ENCODE measurements around the gene C6orf89.
"Not testable (repeated sequence)": the region's sequence is repeated elsewhere in the genome, so short reads cannot be mapped to it uniquely, and the experiment has no call there.

Gene C6orf89

GRCh38 chr6:36936824-36937223 is 51.1 kb downstream of the C6orf89 start:
- Histone ChIP-seq H3K9me3 (ENCODE audit: control insufficient read depth in 2 of 2, low read length in 2 of 2) (no peaks in the 10 kb centered on the region), H3K4me1 (ENCODE audit: control insufficient read depth, insufficient read depth, low read length) (no peaks in the 10 kb centered on the region), H3K27ac (ENCODE audit: low read length) (no peak overlapping the region), H3K9ac (ENCODE audit: low read length in 2 of 2) (no peak overlapping the region), H3K36me3 (ENCODE audit: control insufficient read depth in 2 of 2, insufficient read depth in 2 of 2, low read length in 2 of 2) (no peaks in the 10 kb centered on the region), H3K27me3 (ENCODE audit: control insufficient read depth in 1 of 2, insufficient read depth in 2 of 2, low read length in 2 of 2) (peaks cover 2 to 3% of the 10 kb centered on the region in 2 donors), H3K4me3 (ENCODE audit: low read length in 2 of 2) (no peak overlapping the region)

GRCh38 chr6:36937896-36938295 is 52.1 kb downstream of the C6orf89 start:
- no peaks in the 10 kb centered on the region for H3K36me3 ChIP-seq (ENCODE audit: control insufficient read depth in 2 of 2, insufficient read depth in 2 of 2, low read length in 2 of 2)
- H3K9ac ChIP-seq (ENCODE audit: low read length in 2 of 2), result no peak overlapping the region
- H3K27me3 ChIP-seq (ENCODE audit: control insufficient read depth in 1 of 2, insufficient read depth in 2 of 2, low read length in 2 of 2), result peaks cover 2 to 3% of the 10 kb centered on the region in 2 donors
- no peak overlapping the region for H3K4me3 ChIP-seq (ENCODE audit: low read length in 2 of 2)
- no peaks in the 10 kb centered on the region for H3K9me3 ChIP-seq (ENCODE audit: control insufficient read depth in 2 of 2, low read length in 2 of 2)
- H3K4me1 ChIP-seq (ENCODE audit: control insufficient read depth, insufficient read depth, low read length), result no peaks in the 10 kb centered on the region
- no peak overlapping the region for H3K27ac ChIP-seq (ENCODE audit: low read length)

- no peak overlapping the region for H3K4me3 ChIP-seq (ENCODE audit: low read length in 2 of 2)
Measured at GRCh38 chr6:36938536-36938935, 52.8 kb downstream of the C6orf89 start.

GRCh38 chr6:36939005-36939404 is 53.3 kb downstream of the C6orf89 start:
- H3K27ac ChIP-seq (ENCODE audit: low read length); H3K4me3 ChIP-seq (ENCODE audit: low read length in 2 of 2); H3K36me3 ChIP-seq (ENCODE audit: control insufficient read depth in 2 of 2, insufficient read depth in 2 of 2, low read length in 2 of 2); H3K27me3 ChIP-seq (ENCODE audit: control insufficient read depth in 1 of 2, insufficient read depth in 2 of 2, low read length in 2 of 2); H3K9ac ChIP-seq (ENCODE audit: low read length in 2 of 2); H3K9me3 ChIP-seq (ENCODE audit: control insufficient read depth in 2 of 2, low read length in 2 of 2); H3K4me1 ChIP-seq (ENCODE audit: control insufficient read depth, insufficient read depth, low read length): not testable (repeated sequence)

More at GRCh38 chr6:36938536-36938935, 52.8 kb downstream of the C6orf89 start:
- no peak overlapping the region for H3K27ac ChIP-seq (ENCODE audit: low read length)
- H3K27me3 ChIP-seq (ENCODE audit: control insufficient read depth in 1 of 2, insufficient read depth in 2 of 2, low read length in 2 of 2), result peaks cover 2 to 3% of the 10 kb centered on the region in 2 donors
- H3K36me3 ChIP-seq (ENCODE audit: control insufficient read depth in 2 of 2, insufficient read depth in 2 of 2, low read length in 2 of 2), result no peaks in the 10 kb centered on the region
- H3K9ac ChIP-seq (ENCODE audit: low read length in 2 of 2), result no peak overlapping the region
- no peaks in the 10 kb centered on the region for H3K9me3 ChIP-seq (ENCODE audit: control insufficient read depth in 2 of 2, low read length in 2 of 2)
- no peaks in the 10 kb centered on the region for H3K4me1 ChIP-seq (ENCODE audit: control insufficient read depth, insufficient read depth, low read length)

GRCh38 chr6:36940027-36940426 is 54.3 kb downstream of the C6orf89 start:
- no peaks in the 10 kb centered on the region for H3K9me3 ChIP-seq (ENCODE audit: control insufficient read depth in 2 of 2, low read length in 2 of 2)
- no peak overlapping the region for H3K27ac ChIP-seq (ENCODE audit: low read length)
- H3K36me3 ChIP-seq (ENCODE audit: control insufficient read depth in 2 of 2, insufficient read depth in 2 of 2, low read length in 2 of 2), result no peaks in the 10 kb centered on the region
- H3K4me1 ChIP-seq (ENCODE audit: control insufficient read depth, insufficient read depth, low read length), result no peaks in the 10 kb centered on the region
- peaks cover 2 to 3% of the 10 kb centered on the region in 2 donors for H3K27me3 ChIP-seq (ENCODE audit: control insufficient read depth in 1 of 2, insufficient read depth in 2 of 2, low read length in 2 of 2)
- H3K4me3 ChIP-seq (ENCODE audit: low read length in 2 of 2), result no peak overlapping the region
- H3K9ac ChIP-seq (ENCODE audit: low read length in 2 of 2), result no peak overlapping the region

GRCh38 chr6:36941561-36941960 is 55.8 kb downstream of the C6orf89 start:
- not testable (repeated sequence) for H3K9me3 ChIP-seq (ENCODE audit: control insufficient read depth in 2 of 2, low read length in 2 of 2); H3K36me3 ChIP-seq (ENCODE audit: control insufficient read depth in 2 of 2, insufficient read depth in 2 of 2, low read length in 2 of 2); H3K9ac ChIP-seq (ENCODE audit: low read length in 2 of 2); H3K4me1 ChIP-seq (ENCODE audit: control insufficient read depth, insufficient read depth, low read length); H3K27ac ChIP-seq (ENCODE audit: low read length); H3K27me3 ChIP-seq (ENCODE audit: control insufficient read depth in 1 of 2, insufficient read depth in 2 of 2, low read length in 2 of 2); H3K4me3 ChIP-seq (ENCODE audit: low read length in 2 of 2)

GRCh38 chr6:36942329-36942728 is 56.6 kb downstream of the C6orf89 start:
- not testable (repeated sequence) for H3K9me3 ChIP-seq (ENCODE audit: control insufficient read depth in 2 of 2, low read length in 2 of 2); H3K27ac ChIP-seq (ENCODE audit: low read length); H3K27me3 ChIP-seq (ENCODE audit: control insufficient read depth in 1 of 2, insufficient read depth in 2 of 2, low read length in 2 of 2); H3K9ac ChIP-seq (ENCODE audit: low read length in 2 of 2); H3K4me1 ChIP-seq (ENCODE audit: control insufficient read depth, insufficient read depth, low read length); H3K4me3 ChIP-seq (ENCODE audit: low read length in 2 of 2); H3K36me3 ChIP-seq (ENCODE audit: control insufficient read depth in 2 of 2, insufficient read depth in 2 of 2, low read length in 2 of 2)

- Histone ChIP-seq H3K4me3 (ENCODE audit: low read length in 2 of 2) (no peak overlapping the region), H3K9me3 (ENCODE audit: control insufficient read depth in 2 of 2, low read length in 2 of 2) (no peaks in the 10 kb centered on the region), H3K27ac (ENCODE audit: low read length) (no peak overlapping the region), H3K36me3 (ENCODE audit: control insufficient read depth in 2 of 2, insufficient read depth in 2 of 2, low read length in 2 of 2) (no peaks in the 10 kb centered on the region), H3K4me1 (ENCODE audit: control insufficient read depth, insufficient read depth, low read length) (no peaks in the 10 kb centered on the region), H3K27me3 (ENCODE audit: control insufficient read depth in 1 of 2, insufficient read depth in 2 of 2, low read length in 2 of 2) (peaks cover 0 to 2% of the 10 kb centered on the region in 2 donors), H3K9ac (ENCODE audit: low read length in 2 of 2) (no peak overlapping the region)
Measured at GRCh38 chr6:36944650-36945049, 58.9 kb downstream of the C6orf89 start.

- Histone ChIP-seq H3K36me3 (ENCODE audit: control insufficient read depth in 2 of 2, insufficient read depth in 2 of 2, low read length in 2 of 2) (no peaks in the 10 kb centered on the region), H3K9me3 (ENCODE audit: control insufficient read depth in 2 of 2, low read length in 2 of 2) (no peaks in the 10 kb centered on the region), H3K4me1 (ENCODE audit: control insufficient read depth, insufficient read depth, low read length) (no peaks in the 10 kb centered on the region), H3K27ac (ENCODE audit: low read length) (no peak overlapping the region), H3K9ac (ENCODE audit: low read length in 2 of 2) (no peak overlapping the region), H3K4me3 (ENCODE audit: low read length in 2 of 2) (no peak overlapping the region), H3K27me3 (ENCODE audit: control insufficient read depth in 1 of 2, insufficient read depth in 2 of 2, low read length in 2 of 2) (peaks cover 0 to 2% of the 10 kb centered on the region in 2 donors)
Measured at GRCh38 chr6:36945301-36945700, 59.5 kb downstream of the C6orf89 start.

- no peaks in the 10 kb centered on the region for H3K9me3 ChIP-seq (ENCODE audit: control insufficient read depth in 2 of 2, low read length in 2 of 2)
- no peaks in the 10 kb centered on the region for H3K27me3 ChIP-seq (ENCODE audit: control insufficient read depth in 1 of 2, insufficient read depth in 2 of 2, low read length in 2 of 2)
- H3K4me3 ChIP-seq (ENCODE audit: low read length in 2 of 2), result no peak overlapping the region
- H3K4me1 ChIP-seq (ENCODE audit: control insufficient read depth, insufficient read depth, low read length), result no peaks in the 10 kb centered on the region
- no peak overlapping the region for H3K9ac ChIP-seq (ENCODE audit: low read length in 2 of 2)
- no peaks in the 10 kb centered on the region for H3K36me3 ChIP-seq (ENCODE audit: control insufficient read depth in 2 of 2, insufficient read depth in 2 of 2, low read length in 2 of 2)
- no peak overlapping the region for H3K27ac ChIP-seq (ENCODE audit: low read length)
Measured at GRCh38 chr6:36946526-36946925, 60.8 kb downstream of the C6orf89 start.

GRCh38 chr6:36947570-36948351 is 62.0 kb downstream of the C6orf89 start:
- Histone ChIP-seq H3K27me3 (ENCODE audit: control insufficient read depth in 1 of 2, insufficient read depth in 2 of 2, low read length in 2 of 2) (no peaks in the 10 kb centered on the region), H3K9me3 (ENCODE audit: control insufficient read depth in 2 of 2, low read length in 2 of 2) (no peaks in the 10 kb centered on the region), H3K4me3 (ENCODE audit: low read length in 2 of 2) (no peak overlapping the region), H3K36me3 (ENCODE audit: control insufficient read depth in 2 of 2, insufficient read depth in 2 of 2, low read length in 2 of 2) (no peaks in the 10 kb centered on the region), H3K4me1 (ENCODE audit: control insufficient read depth, insufficient read depth, low read length) (no peaks in the 10 kb centered on the region), H3K27ac (ENCODE audit: low read length) (no peak overlapping the region), H3K9ac (ENCODE audit: low read length in 2 of 2) (no peak overlapping the region)

Data from stomach smooth muscle (tissue), 2 donors.